ENCODE results near the gene RNF123.

Gene RNF123

DNA sequence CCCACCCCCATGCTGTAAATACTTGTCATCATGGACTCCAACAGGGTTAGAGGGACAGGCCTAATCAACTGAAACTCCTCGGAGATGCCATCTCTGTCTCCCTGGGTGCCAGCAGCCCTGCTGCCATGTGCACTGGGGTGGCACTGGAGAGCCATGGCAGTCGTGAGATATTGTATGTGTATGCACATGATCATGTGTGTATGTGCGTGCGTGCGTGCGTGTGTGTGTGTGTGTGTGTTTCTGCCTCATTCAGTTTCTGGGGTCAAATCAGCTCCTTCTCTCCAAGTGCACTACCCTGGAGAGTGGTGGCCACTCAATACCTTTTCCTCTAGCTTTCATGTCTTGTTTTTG, 18.4 kb upstream of the RNF123 start:
- no peak overlapping the region for H3K4me3 ChIP-seq (ENCODE audit: low read depth in 1 of 2, low read length in 2 of 2)
- no peaks in the 10 kb centered on the region for H3K9me3 ChIP-seq (ENCODE audit: low read length)
- no peak overlapping the region for H3K27ac ChIP-seq (ENCODE audit: low read depth, low read length)
- no peak overlapping the region for H3K9ac ChIP-seq (ENCODE audit: low read length)
- peaks cover 12% of the 10 kb centered on the region for H3K4me1 ChIP-seq (ENCODE audit: insufficient read depth, low read length)
- H3K36me3 ChIP-seq (ENCODE audit: insufficient read depth, low read length): no peaks in the 10 kb centered on the region
- H3K27me3 ChIP-seq (ENCODE audit: control insufficient read depth in 1 of 2, insufficient read depth in 2 of 2, low read length in 2 of 2): peaks cover 0 to 16% of the 10 kb centered on the region in 2 donors

GRCh38 chr3:49671291-49672288, 17.8 kb upstream of the RNF123 start:
- peaks cover 5% of the 10 kb centered on the region for H3K36me3 ChIP-seq (ENCODE audit: insufficient read depth, low read length)
- no peak overlapping the region for H3K9ac ChIP-seq (ENCODE audit: low read length)
- H3K27ac ChIP-seq (ENCODE audit: low read depth, low read length): no peak overlapping the region

GRCh38 chr3:49673121-49673714, 16.1 kb upstream of the RNF123 start:
- H3K9me3 ChIP-seq (ENCODE audit: low read length): no peaks in the 10 kb centered on the region
- peaks cover 0 to 4% of the 10 kb centered on the region in 2 donors for H3K27me3 ChIP-seq (ENCODE audit: control insufficient read depth in 1 of 2, insufficient read depth in 2 of 2, low read length in 2 of 2)
- peak overlapping the region; percentile 77 to 78 for H3K4me3 ChIP-seq (ENCODE audit: low read depth in 1 of 2, low read length in 2 of 2)
- H3K27ac ChIP-seq (ENCODE audit: low read depth, low read length): peak overlapping the region; percentile 57
- H3K9ac ChIP-seq (ENCODE audit: low read length): no peak overlapping the region
- H3K4me1 ChIP-seq (ENCODE audit: insufficient read depth, low read length): peaks cover 12% of the 10 kb centered on the region
- peaks cover 22% of the 10 kb centered on the region for H3K36me3 ChIP-seq (ENCODE audit: insufficient read depth, low read length)

More at GRCh38 chr3:49671291-49672288, 17.8 kb upstream of the RNF123 start:
- H3K4me1 ChIP-seq (ENCODE audit: insufficient read depth, low read length): peaks cover 12% of the 10 kb centered on the region
- no peaks in the 10 kb centered on the region for H3K9me3 ChIP-seq (ENCODE audit: low read length)
- H3K4me3 ChIP-seq (ENCODE audit: low read depth in 1 of 2, low read length in 2 of 2): no peak overlapping the region
- H3K27me3 ChIP-seq (ENCODE audit: control insufficient read depth in 1 of 2, insufficient read depth in 2 of 2, low read length in 2 of 2): peaks cover 0 to 13% of the 10 kb centered on the region in 2 donors

DNA sequence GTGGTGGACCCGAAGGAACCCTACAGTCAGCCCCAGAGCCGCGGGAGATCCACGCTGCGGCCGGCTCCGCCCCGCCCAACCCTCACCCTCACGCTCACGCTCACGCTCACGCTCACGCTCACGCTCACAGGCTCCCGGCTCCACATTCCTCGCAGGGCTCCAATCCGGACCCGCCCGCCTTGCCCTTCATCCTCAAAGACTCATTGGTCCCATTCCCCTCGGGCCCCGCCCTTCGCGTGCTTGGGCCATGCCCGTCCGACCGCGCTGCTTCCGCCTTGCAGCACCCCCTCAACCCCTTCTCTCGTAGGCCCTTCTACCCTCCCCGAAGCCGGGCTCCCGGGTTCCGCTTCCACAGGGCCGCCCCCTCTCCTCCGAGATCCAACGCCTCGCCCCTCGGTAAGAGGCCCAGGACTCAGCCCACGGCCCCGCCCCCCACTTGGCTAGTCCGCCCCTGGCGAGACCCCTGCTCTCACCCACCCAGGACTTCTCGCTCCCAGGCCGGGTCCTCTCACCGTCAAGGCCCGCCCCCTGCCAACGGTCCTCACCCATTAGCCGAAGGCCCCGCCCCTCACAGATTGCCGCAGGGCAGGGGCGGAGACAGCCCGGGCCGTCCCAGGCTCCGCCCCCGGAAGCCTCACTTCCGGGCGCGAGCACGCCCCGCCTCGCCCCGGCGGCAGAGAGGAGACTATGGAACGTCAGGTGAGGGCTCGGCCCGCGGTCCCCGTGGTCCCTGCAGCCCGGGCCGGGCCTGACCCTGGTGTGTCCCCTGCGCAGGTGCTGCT, 15.5 kb upstream of the RNF123 start, which contains the start of gene APEH:
APEH (plus strand) TSS at position 637 of the 782 bp plus-strand sequence; CDS start at position 688, 51 bp downstream.
- Histone ChIP-seq H3K4me1 (ENCODE audit: insufficient read depth, low read length) (peaks cover 12% of the 10 kb centered on the region), H3K9ac (ENCODE audit: low read length) (peak within 1 kb of the TSS; percentile 39), H3K9me3 (ENCODE audit: low read length) (no peaks in the 10 kb centered on the region), H3K36me3 (ENCODE audit: insufficient read depth, low read length) (peaks cover 28% of the 10 kb centered on the region), H3K27me3 (ENCODE audit: control insufficient read depth in 1 of 2, insufficient read depth in 2 of 2, low read length in 2 of 2) (no peaks in the 10 kb centered on the region), H3K4me3 (ENCODE audit: low read depth in 1 of 2, low read length in 2 of 2) (peak within 1 kb of the TSS; percentile 77 to 78), H3K27ac (ENCODE audit: low read depth, low read length) (peak within 1 kb of the TSS; percentile 57)

- peaks cover 12% of the 10 kb centered on the region for H3K4me1 ChIP-seq (ENCODE audit: insufficient read depth, low read length)
- no peaks in the 10 kb centered on the region for H3K27me3 ChIP-seq (ENCODE audit: control insufficient read depth in 1 of 2, insufficient read depth in 2 of 2, low read length in 2 of 2)
- peaks cover 35% of the 10 kb centered on the region for H3K36me3 ChIP-seq (ENCODE audit: insufficient read depth, low read length)
- peak overlapping the region; percentile 50 for H3K27ac ChIP-seq (ENCODE audit: low read depth, low read length)
- no peaks in the 10 kb centered on the region for H3K9me3 ChIP-seq (ENCODE audit: low read length)
- peak overlapping the region; percentile 77 to 78 for H3K4me3 ChIP-seq (ENCODE audit: low read depth in 1 of 2, low read length in 2 of 2)
- H3K9ac ChIP-seq (ENCODE audit: low read length): peak overlapping the region; percentile 39
Observed at GRCh38 chr3:49674497-49674983, 14.8 kb upstream of the RNF123 start.

DNA sequence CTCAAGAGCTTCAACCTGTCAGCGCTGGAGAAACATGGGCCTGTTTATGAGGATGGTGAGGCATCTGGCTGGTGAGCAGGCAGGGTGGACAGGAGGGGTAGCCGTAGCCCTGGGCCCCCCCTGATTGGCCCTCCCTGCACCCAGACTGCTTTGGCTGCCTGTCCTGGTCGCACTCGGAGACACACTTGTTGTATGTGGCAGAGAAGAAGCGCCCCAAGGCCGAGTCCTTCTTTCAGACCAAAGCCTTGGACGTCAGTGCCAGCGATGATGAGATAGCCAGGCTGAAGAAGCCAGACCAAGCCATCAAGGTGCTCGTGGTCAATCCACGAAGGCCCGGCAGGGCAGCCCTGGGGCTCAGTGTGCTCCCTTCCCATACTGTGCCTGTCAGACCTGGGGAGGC, 13.4 kb upstream of the RNF123 start:
- Histone ChIP-seq H3K36me3 (ENCODE audit: insufficient read depth, low read length) (peaks cover 49% of the 10 kb centered on the region), H3K27me3 (ENCODE audit: control insufficient read depth in 1 of 2, insufficient read depth in 2 of 2, low read length in 2 of 2) (no peaks in the 10 kb centered on the region), H3K4me1 (ENCODE audit: insufficient read depth, low read length) (peaks cover 12% of the 10 kb centered on the region), H3K9ac (ENCODE audit: low read length) (no peak overlapping the region), H3K4me3 (ENCODE audit: low read depth in 1 of 2, low read length in 2 of 2) (no peak overlapping the region), H3K9me3 (ENCODE audit: low read length) (no peaks in the 10 kb centered on the region), H3K27ac (ENCODE audit: low read depth, low read length) (no peak overlapping the region)

- no peak overlapping the region for H3K27ac ChIP-seq (ENCODE audit: low read depth, low read length)
- H3K4me3 ChIP-seq (ENCODE audit: low read depth in 1 of 2, low read length in 2 of 2): no peak overlapping the region
- peaks cover 50% of the 10 kb centered on the region for H3K36me3 ChIP-seq (ENCODE audit: insufficient read depth, low read length)
- no peak overlapping the region for H3K9ac ChIP-seq (ENCODE audit: low read length)
- H3K9me3 ChIP-seq (ENCODE audit: low read length): no peaks in the 10 kb centered on the region
- no peaks in the 10 kb centered on the region for H3K4me1 ChIP-seq (ENCODE audit: insufficient read depth, low read length)
- H3K27me3 ChIP-seq (ENCODE audit: control insufficient read depth in 1 of 2, insufficient read depth in 2 of 2, low read length in 2 of 2): no peaks in the 10 kb centered on the region
Observed at GRCh38 chr3:49680493-49681231, 8.7 kb upstream of the RNF123 start.

DNA sequence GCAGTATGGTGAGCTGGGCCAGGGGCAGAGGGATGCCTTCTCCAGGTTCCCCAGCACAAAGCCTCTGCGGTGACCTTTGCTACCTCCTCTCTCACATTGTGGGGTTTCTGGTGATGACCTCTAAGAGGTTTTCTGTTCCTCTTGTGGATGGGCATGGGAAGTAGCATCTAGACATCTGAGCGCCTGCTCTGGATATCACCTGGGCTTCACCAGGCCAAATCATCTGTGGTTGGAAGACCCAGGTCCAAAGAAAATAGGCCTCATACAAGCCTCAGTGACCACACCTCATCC, 8.2 kb upstream of the RNF123 start:
- Histone ChIP-seq H3K27me3 (ENCODE audit: control insufficient read depth in 1 of 2, insufficient read depth in 2 of 2, low read length in 2 of 2) (no peaks in the 10 kb centered on the region), H3K36me3 (ENCODE audit: insufficient read depth, low read length) (peaks cover 49% of the 10 kb centered on the region), H3K4me3 (ENCODE audit: low read depth in 1 of 2, low read length in 2 of 2) (no peak overlapping the region), H3K27ac (ENCODE audit: low read depth, low read length) (no peak overlapping the region), H3K9ac (ENCODE audit: low read length) (no peak overlapping the region), H3K4me1 (ENCODE audit: insufficient read depth, low read length) (no peaks in the 10 kb centered on the region), H3K9me3 (ENCODE audit: low read length) (no peaks in the 10 kb centered on the region)

DNA sequence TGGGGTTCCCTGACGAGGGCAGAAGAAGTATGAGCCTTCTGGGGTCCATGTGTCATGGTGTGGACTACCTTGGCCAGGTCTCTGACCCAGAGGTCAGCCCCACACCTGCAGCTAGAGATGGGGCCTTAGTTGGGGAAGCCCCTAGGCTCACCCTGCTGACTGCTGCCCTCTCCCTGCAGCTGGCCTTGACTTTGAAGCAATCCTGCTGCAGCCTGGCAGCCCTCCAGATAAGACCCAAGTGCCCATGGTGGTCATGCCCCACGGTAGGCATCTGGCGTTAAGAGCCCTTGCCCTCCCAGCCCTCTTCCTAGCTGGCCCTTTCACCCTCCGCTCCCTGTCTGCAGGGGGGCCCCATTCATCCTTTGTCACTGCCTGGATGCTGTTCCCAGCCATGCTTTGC, 7.8 kb upstream of the RNF123 start:
- Histone ChIP-seq H3K9me3 (ENCODE audit: low read length) (no peaks in the 10 kb centered on the region), H3K9ac (ENCODE audit: low read length) (no peak overlapping the region), H3K27ac (ENCODE audit: low read depth, low read length) (no peak overlapping the region), H3K36me3 (ENCODE audit: insufficient read depth, low read length) (peaks cover 45% of the 10 kb centered on the region), H3K27me3 (ENCODE audit: control insufficient read depth in 1 of 2, insufficient read depth in 2 of 2, low read length in 2 of 2) (no peaks in the 10 kb centered on the region), H3K4me1 (ENCODE audit: insufficient read depth, low read length) (no peaks in the 10 kb centered on the region), H3K4me3 (ENCODE audit: low read depth in 1 of 2, low read length in 2 of 2) (no peak overlapping the region)

DNA sequence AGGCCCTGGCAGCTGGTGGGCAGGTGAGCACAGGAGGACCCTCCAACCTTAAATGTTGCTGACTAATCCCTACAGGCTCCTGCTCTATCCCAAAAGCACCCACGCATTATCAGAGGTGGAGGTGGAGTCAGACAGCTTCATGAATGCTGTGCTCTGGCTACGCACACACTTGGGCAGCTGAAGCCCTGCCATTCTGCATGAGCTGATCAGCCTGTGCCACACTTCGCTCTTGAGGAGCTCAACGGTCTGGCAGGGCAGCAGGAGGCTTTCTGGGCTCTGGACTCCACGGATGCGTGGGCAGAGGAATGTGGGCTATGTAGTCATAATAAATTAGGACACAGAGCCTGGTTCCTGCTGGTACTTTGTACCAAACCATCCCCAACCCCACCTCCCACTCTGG, 6.2 kb upstream of the RNF123 start:
- H3K9me3 ChIP-seq (ENCODE audit: low read length): no peaks in the 10 kb centered on the region
- no peak overlapping the region for H3K4me3 ChIP-seq (ENCODE audit: low read depth in 1 of 2, low read length in 2 of 2)
- peaks cover 0 to 8% of the 10 kb centered on the region in 2 donors for H3K27me3 ChIP-seq (ENCODE audit: control insufficient read depth in 1 of 2, insufficient read depth in 2 of 2, low read length in 2 of 2)
- H3K4me1 ChIP-seq (ENCODE audit: insufficient read depth, low read length): no peaks in the 10 kb centered on the region
- no peak overlapping the region for H3K9ac ChIP-seq (ENCODE audit: low read length)
- peaks cover 29% of the 10 kb centered on the region for H3K36me3 ChIP-seq (ENCODE audit: insufficient read depth, low read length)
- no peak overlapping the region for H3K27ac ChIP-seq (ENCODE audit: low read depth, low read length)

Measured in muscle layer of colon (tissue), 2 donors.